ENCODE results near the gene OPTC. TPM values are rescaled to one million over a fixed set of nuclear protein-coding genes. Genes with fewer than 3 reads are reported as not detected.
A peak's percentile ranks its signal among the peaks of the same experiment; 100 is the strongest.

OPTC gene
- total RNA-seq, 2 donors from 2014 or later, result 0.26 to 0.42 TPM

- Histone ChIP-seq H3K9me3 (ENCODE audit: control insufficient read depth, low read length) (no peaks in the 10 kb centered on the region), H3K4me1 (ENCODE audit: control insufficient read depth, insufficient read depth, low read length) (peaks cover 4% of the 10 kb centered on the region), H3K27ac (ENCODE audit: low read depth, low read length) (no peak overlapping the region), H3K27me3 (ENCODE audit: control insufficient read depth, insufficient read depth, low read length, poor library complexity, severe bottlenecking) (no peaks in the 10 kb centered on the region), H3K36me3 (ENCODE audit: control insufficient read depth, insufficient read depth, low read length) (no peaks in the 10 kb centered on the region), H3K4me3 (ENCODE audit: low read length) (no peak overlapping the region), H3K9ac (ENCODE audit: extremely low read depth, low read length, poor library complexity, severe bottlenecking) (no peak overlapping the region)
- Mint-ChIP-seq H3K4me3 (no peak overlapping the region), H3K9me3 (peaks cover 3% of the 10 kb centered on the region), H3K36me3 (ENCODE audit: low read depth) (no peaks in the 10 kb centered on the region), H3K27me3 (ENCODE audit: insufficient read depth) (no peaks in the 10 kb centered on the region), H3K4me1 (peaks cover 39% of the 10 kb centered on the region), H3K27ac (no peak overlapping the region)
- no peak for DNase-seq
- TF ChIP-seq CTCF (conservative IDR thresholded peaks at IDR 0.05), result no peak
- 86 to 92% methylated on average over 12 to 18 of the region's 18 CpGs for WGBS, 2 experiments (ENCODE audit: insufficient coverage in 1 of 2, insufficient read length in 1 of 2)
Observed at GRCh38 chr1:203454986-203455471, 38.9 kb upstream of the OPTC start.

- no peak overlapping the region for H3K4me3 ChIP-seq (ENCODE audit: low read length)
- WGBS, 2 experiments (ENCODE audit: insufficient coverage in 1 of 2, insufficient read length in 1 of 2), result 82 to 94% methylated on average over 2 to 3 of the region's 3 CpGs
- H3K36me3 ChIP-seq (ENCODE audit: control insufficient read depth, insufficient read depth, low read length), result no peaks in the 10 kb centered on the region
- Mint-ChIP-seq H3K9me3 (peaks cover 3% of the 10 kb centered on the region), H3K4me1 (peaks cover 41% of the 10 kb centered on the region), H3K27me3 (ENCODE audit: insufficient read depth) (no peaks in the 10 kb centered on the region), H3K4me3 (no peak overlapping the region), H3K36me3 (ENCODE audit: low read depth) (no peaks in the 10 kb centered on the region), H3K27ac (no peak overlapping the region)
- no peak overlapping the region for H3K27ac ChIP-seq (ENCODE audit: low read depth, low read length)
- no peaks in the 10 kb centered on the region for H3K27me3 ChIP-seq (ENCODE audit: control insufficient read depth, insufficient read depth, low read length, poor library complexity, severe bottlenecking)
- TF ChIP-seq CTCF (conservative IDR thresholded peaks at IDR 0.05), result no peak
- H3K9me3 ChIP-seq (ENCODE audit: control insufficient read depth, low read length), result no peaks in the 10 kb centered on the region
- no peak overlapping the region for H3K9ac ChIP-seq (ENCODE audit: extremely low read depth, low read length, poor library complexity, severe bottlenecking)
- no peak for DNase-seq
- peaks cover 4% of the 10 kb centered on the region for H3K4me1 ChIP-seq (ENCODE audit: control insufficient read depth, insufficient read depth, low read length)
Observed at GRCh38 chr1:203455706-203456105, 38.2 kb upstream of the OPTC start.

- Histone ChIP-seq H3K9ac (ENCODE audit: extremely low read depth, low read length, poor library complexity, severe bottlenecking) (no peak overlapping the region), H3K4me3 (ENCODE audit: low read length) (no peak overlapping the region), H3K4me1 (ENCODE audit: control insufficient read depth, insufficient read depth, low read length) (peaks cover 4% of the 10 kb centered on the region), H3K27me3 (ENCODE audit: control insufficient read depth, insufficient read depth, low read length, poor library complexity, severe bottlenecking) (no peaks in the 10 kb centered on the region), H3K27ac (ENCODE audit: low read depth, low read length) (no peak overlapping the region), H3K36me3 (ENCODE audit: control insufficient read depth, insufficient read depth, low read length) (no peaks in the 10 kb centered on the region), H3K9me3 (ENCODE audit: control insufficient read depth, low read length) (no peaks in the 10 kb centered on the region)
- Mint-ChIP-seq H3K4me3 (no peak overlapping the region), H3K9me3 (peaks cover 3% of the 10 kb centered on the region), H3K27ac (peak overlapping the region; percentile 6), H3K4me1 (peaks cover 42% of the 10 kb centered on the region), H3K36me3 (ENCODE audit: low read depth) (no peaks in the 10 kb centered on the region), H3K27me3 (ENCODE audit: insufficient read depth) (no peaks in the 10 kb centered on the region)
- TF ChIP-seq CTCF (conservative IDR thresholded peaks at IDR 0.05), result no peak
- no peak for DNase-seq
- 81 to 93% methylated on average over 2 to 4 of the region's 4 CpGs for WGBS, 2 experiments (ENCODE audit: insufficient coverage in 1 of 2, insufficient read length in 1 of 2)
Observed at GRCh38 chr1:203456577-203456976, 37.4 kb upstream of the OPTC start.
